ENCODE measurements around the gene JAGN1. TPM values are rescaled to one million over a fixed set of nuclear protein-coding genes. Genes with fewer than 3 reads are reported as not detected.

The JAGN1 gene
- total RNA-seq, 6 experiments from 2014 or later: 23.9 to 28.7 (median 26.5) TPM

DNA sequence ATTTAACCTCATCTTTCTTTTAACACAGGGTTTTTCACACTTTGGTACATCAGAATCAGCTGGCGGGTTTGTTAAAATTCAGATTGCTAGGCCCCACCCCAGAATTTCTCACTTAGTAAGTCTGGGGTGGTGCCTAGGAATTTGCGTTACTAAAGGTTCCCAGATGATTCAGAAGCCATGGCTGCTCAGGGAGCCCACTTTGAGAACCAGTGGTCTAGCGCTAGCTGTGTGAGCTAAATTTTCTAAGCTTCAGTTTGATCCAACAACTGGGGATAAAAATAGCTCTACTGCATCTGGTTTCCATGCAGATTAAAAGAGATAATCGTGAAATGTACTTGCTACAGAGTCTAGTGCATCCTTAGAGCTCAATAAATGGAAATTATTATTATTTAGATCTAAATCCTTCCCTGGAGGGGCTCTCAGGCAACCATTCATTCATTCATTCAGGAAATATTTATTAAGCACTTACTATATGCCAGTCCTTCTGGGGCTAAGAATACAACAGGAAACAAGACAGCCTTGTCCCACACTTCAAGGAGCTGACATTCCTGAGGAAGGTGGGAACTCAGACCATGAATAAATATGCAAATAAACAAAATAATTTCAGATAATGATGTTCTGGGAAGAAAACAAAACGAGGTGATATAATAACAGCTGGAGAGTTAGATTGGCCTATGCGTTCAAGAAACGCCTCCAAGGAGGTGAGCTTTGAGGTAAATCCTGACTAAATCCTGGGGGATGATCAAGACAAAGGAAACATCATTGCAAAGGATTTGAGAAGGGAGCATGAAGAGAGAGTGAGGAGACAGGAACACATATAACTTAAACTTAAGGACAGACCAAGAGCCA, 6.5 kb upstream of the JAGN1 start:
- no peaks in the 10 kb centered on the region for H3K9me3 Mint-ChIP-seq
- H3K27ac Mint-ChIP-seq: peak overlapping the region; percentile 88
- peaks cover 28% of the 10 kb centered on the region for H3K4me1 Mint-ChIP-seq (ENCODE audit: low read depth)
- no peaks in the 10 kb centered on the region for H3K36me3 Mint-ChIP-seq (ENCODE audit: low read depth)
- TF ChIP-seq, protein P1, sequence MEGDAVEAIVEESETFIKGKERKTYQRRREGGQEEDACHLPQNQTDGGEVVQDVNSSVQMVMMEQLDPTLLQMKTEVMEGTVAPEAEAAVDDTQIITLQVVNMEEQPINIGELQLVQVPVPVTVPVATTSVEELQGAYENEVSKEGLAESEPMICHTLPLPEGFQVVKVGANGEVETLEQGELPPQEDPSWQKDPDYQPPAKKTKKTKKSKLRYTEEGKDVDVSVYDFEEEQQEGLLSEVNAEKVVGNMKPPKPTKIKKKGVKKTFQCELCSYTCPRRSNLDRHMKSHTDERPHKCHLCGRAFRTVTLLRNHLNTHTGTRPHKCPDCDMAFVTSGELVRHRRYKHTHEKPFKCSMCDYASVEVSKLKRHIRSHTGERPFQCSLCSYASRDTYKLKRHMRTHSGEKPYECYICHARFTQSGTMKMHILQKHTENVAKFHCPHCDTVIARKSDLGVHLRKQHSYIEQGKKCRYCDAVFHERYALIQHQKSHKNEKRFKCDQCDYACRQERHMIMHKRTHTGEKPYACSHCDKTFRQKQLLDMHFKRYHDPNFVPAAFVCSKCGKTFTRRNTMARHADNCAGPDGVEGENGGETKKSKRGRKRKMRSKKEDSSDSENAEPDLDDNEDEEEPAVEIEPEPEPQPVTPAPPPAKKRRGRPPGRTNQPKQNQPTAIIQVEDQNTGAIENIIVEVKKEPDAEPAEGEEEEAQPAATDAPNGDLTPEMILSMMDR (IDR thresholded peaks at IDR 0.05): no peak
- H3K27me3 Mint-ChIP-seq (ENCODE audit: insufficient read depth): no peaks in the 10 kb centered on the region
- DNase-seq: peak; percentile 65
- peak overlapping the region; percentile 75 for H3K4me3 Mint-ChIP-seq

DNA sequence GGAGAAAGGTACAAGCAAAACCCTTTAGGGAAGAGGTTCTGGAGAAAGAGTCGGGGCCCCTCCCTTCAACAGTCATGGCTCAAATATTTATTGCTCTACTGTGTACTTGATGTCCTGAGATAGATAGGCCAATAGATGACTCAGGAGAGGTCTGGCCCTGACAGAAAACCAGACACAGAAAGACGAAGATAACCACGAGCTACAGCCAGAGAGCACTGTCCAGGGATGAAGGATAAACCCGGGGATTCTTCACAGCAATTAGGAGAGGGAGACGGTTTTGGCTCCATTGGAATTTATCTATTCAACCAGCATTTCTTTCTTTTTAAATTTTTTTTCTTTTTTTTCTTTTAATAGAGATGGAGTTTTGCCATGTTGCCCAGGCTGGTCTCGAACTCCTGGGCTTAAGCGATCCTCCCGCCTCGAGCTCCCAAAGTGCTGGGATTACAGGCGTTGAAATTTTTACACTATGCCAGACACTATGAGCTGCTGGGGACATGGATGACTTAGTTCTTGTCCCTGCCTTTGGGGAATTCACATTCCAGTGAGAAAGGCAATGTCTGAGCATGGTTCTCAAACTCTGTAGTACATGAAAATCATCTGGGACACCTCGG, 5.8 kb upstream of the JAGN1 start:
- Mint-ChIP-seq H3K4me3 (peak overlapping the region; percentile 75), H3K9me3 (no peaks in the 10 kb centered on the region), H3K27me3 (ENCODE audit: insufficient read depth) (no peaks in the 10 kb centered on the region), H3K27ac (peak overlapping the region; percentile 88), H3K4me1 (ENCODE audit: low read depth) (peaks cover 36% of the 10 kb centered on the region), H3K36me3 (ENCODE audit: low read depth) (no peaks in the 10 kb centered on the region)
- TF ChIP-seq, protein P1 (IDR thresholded peaks at IDR 0.05): peak; percentile 30; the same call in 1 of the 2 replicates
- peak; percentile 91 for DNase-seq

DNA sequence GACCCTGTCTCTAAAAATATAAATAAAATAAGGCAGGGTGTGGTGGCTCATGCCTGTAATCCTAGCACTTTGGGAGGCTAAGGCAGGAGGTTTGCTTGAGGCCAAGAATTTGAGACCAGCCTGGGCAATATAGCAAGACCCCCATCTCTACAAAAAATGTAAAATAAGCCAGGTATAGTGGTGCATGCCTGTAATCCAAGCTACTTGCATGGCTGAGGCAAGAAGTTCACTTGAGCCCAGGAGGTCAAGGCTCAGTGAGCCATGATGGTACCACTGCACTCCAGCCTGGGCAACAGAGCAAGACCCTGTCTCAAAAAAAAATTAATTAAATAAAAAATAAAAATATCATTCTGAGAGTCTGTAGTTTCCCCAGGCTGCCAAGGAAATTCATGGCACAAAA, 4.1 kb upstream of the JAGN1 start:
- Mint-ChIP-seq H3K4me3 (no peak overlapping the region), H3K27me3 (ENCODE audit: insufficient read depth) (no peaks in the 10 kb centered on the region), H3K4me1 (ENCODE audit: low read depth) (peaks cover 42% of the 10 kb centered on the region), H3K9me3 (no peaks in the 10 kb centered on the region), H3K27ac (no peak overlapping the region), H3K36me3 (ENCODE audit: low read depth) (peaks cover 5% of the 10 kb centered on the region; the same call in 1 of the 2 replicates)
- DNase-seq: no peak
- TF ChIP-seq, protein P1 (IDR thresholded peaks at IDR 0.05): no peak

DNA sequence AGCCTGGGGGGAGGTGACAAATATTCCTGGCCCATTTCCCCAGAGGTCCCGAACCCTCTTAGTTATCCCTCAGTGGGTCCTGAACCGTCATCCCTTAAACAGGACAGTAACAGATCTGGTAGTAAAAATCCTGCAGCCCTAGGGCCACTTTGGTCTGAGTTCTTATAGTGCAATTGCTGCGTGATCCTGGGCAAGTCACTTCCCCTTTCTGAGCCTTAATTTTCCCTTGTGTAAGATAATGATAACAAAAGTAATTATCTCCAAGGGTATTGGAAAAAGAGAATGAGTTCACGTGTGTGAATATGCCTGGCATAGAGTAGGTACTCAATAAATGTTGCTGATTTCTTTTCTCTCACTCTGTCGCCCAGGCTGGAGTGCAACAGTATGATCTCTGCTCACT, 2.9 kb upstream of the JAGN1 start:
- H3K36me3 Mint-ChIP-seq (ENCODE audit: low read depth): peaks cover 13% of the 10 kb centered on the region
- H3K27me3 Mint-ChIP-seq (ENCODE audit: insufficient read depth): no peaks in the 10 kb centered on the region
- H3K4me1 Mint-ChIP-seq (ENCODE audit: low read depth): peaks cover 46% of the 10 kb centered on the region
- DNase-seq: no peak
- TF ChIP-seq, protein P1 (IDR thresholded peaks at IDR 0.05): no peak
- H3K4me3 Mint-ChIP-seq: no peak overlapping the region
- H3K27ac Mint-ChIP-seq: no peak overlapping the region
- H3K9me3 Mint-ChIP-seq: no peaks in the 10 kb centered on the region

DNA sequence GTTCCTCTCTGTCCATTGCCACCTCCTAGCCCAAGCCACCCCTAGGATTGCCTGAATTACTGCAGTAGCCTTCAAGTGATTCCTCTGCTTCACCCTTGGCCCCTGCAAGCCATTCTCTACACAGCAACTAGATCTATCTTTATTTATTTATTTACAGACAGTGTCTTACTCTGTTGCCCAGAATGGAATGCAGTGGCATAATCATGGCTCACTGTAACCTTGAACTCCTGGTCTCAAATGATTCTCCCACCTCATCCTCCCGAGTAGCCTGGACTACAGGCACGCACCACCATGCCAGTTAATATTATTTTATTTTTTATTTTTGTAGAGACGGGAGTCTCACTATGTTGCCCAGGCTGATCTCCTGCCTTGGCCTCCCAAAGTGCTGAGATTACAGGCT, 1.9 kb upstream of the JAGN1 start:
- H3K27ac Mint-ChIP-seq: no peak overlapping the region
- no peak overlapping the region for H3K4me3 Mint-ChIP-seq
- no peak for DNase-seq
- peaks cover 23% of the 10 kb centered on the region for H3K36me3 Mint-ChIP-seq (ENCODE audit: low read depth)
- TF ChIP-seq, protein P1 (IDR thresholded peaks at IDR 0.05): no peak
- peaks cover 55% of the 10 kb centered on the region for H3K4me1 Mint-ChIP-seq (ENCODE audit: low read depth)
- no peaks in the 10 kb centered on the region for H3K9me3 Mint-ChIP-seq
- no peaks in the 10 kb centered on the region for H3K27me3 Mint-ChIP-seq (ENCODE audit: insufficient read depth)

All from HFFc6 (cell line).